ENCODE results near the gene ZDHHC5.
A peak's percentile ranks its signal among the peaks of the same experiment; 100 is the strongest.
"Not testable (repeated sequence)": the region's sequence is repeated elsewhere in the genome, so short reads cannot be mapped to it uniquely, and the experiment has no call there.

Gene ZDHHC5

DNA sequence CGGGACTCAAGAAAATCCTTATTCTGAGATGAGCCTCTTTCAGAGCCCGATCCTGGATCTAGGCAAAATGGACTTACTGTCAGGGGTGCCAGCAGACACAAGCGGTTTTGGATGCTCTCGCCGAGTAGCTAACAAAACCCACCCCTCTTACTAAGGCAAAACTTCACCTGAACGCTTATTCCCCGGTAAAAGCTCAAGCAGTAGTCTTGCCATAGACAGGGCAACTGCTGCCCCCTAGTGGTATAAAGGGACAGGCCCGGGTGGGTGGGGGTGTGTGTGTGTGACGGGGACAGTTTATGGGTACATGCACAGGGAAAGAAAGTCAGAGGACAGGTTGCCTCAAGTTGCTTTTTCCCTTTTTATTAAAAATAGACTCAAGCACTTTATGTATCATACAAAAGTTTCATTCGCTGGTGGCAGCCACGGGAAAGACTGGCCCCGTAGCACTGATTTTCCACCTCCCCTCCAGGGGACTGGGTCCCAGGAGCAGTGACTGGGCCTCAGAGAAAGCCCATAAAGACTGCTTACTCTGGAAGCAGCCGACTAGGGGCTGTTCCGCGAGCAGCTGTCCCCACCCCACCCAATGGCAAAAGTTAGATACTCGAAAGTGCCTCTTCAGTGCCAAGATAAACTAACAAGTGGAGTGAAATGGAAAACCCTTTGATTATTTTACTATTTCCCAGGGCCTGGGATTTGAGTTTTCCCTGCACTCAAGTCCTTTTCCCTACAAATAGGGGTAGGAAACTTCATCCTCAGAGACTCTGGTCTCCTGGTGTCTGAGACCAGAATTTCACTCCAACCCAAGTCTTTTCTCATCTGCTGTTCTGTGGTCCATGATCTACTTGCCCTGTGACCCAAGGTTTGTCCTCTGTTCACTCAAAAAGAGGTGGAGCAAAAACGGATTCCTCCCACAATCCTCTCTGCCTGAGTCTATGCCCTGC is 22.9 kb upstream of the ZDHHC5 start:
- peak; percentile 73 to 91 (median 80) for DNase-seq (ENCODE audit: low read depth in 4 of 4, low spot score in 1 of 4)

DNA sequence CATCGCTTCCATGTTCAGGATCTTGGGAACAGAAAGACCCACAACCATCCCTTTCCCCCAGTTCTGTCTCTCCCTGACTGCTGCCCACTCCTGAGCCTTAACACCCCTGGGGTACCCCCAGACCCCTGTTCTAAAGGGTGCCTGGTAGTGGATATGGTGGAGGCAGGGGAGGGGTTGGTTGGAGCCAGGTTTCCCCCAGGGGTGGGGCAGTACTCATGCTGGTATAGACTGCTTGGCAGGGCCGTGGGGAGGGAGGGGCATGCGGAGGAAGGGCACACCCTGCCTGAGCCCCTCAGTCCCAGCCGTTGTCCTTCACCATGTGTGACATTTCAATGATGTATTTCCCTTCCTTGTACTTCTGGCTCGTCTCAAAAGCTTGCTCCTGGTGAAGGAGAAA is 22.2 kb upstream of the ZDHHC5 start:
- DNase-seq (ENCODE audit: low read depth in 4 of 4, low spot score in 1 of 4) = no peak

DNA sequence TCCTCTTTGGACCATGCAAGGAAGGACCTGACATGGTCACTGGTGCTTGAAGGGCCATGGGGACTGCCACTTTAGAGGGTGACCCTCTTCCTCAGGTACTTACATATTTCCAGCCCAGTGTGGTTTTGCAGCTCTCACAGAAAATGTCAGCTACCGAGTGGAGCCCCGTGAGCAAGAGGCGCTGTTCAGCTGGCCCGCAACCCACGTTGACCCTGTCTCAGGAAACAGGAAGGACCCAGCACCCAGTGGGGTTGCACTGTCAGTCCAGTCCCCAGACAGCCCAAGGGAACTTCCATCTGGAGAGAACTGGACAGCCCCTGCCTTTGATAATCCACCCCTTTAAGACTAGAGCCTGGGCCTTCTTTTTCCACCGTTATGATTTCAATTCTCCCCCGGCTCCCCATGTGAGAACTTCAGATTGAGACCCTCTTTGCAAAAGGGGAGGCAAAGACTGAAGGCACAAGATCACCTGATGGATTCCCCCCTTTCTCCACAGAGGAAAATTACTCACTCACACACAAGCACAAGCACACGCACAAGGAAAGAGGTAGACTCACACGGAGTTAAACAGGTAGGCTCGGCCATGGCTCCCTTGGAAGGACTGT is 21.6 kb upstream of the ZDHHC5 start:
- no peak for DNase-seq (ENCODE audit: low read depth in 4 of 4, low spot score in 1 of 4)

GRCh38 chr11:57646799-57647303 is 21.1 kb upstream of the ZDHHC5 start:
- no peak for DNase-seq (ENCODE audit: low read depth in 4 of 4, low spot score in 1 of 4)

- DNase-seq (ENCODE audit: low read depth in 4 of 4, low spot score in 1 of 4) = no peak
Measured at GRCh38 chr11:57647372-57647771, 20.5 kb upstream of the ZDHHC5 start.

- DNase-seq (ENCODE audit: low read depth in 4 of 4, low spot score in 1 of 4) = no peak
Measured at GRCh38 chr11:57647960-57648800, 19.7 kb upstream of the ZDHHC5 start.

DNA sequence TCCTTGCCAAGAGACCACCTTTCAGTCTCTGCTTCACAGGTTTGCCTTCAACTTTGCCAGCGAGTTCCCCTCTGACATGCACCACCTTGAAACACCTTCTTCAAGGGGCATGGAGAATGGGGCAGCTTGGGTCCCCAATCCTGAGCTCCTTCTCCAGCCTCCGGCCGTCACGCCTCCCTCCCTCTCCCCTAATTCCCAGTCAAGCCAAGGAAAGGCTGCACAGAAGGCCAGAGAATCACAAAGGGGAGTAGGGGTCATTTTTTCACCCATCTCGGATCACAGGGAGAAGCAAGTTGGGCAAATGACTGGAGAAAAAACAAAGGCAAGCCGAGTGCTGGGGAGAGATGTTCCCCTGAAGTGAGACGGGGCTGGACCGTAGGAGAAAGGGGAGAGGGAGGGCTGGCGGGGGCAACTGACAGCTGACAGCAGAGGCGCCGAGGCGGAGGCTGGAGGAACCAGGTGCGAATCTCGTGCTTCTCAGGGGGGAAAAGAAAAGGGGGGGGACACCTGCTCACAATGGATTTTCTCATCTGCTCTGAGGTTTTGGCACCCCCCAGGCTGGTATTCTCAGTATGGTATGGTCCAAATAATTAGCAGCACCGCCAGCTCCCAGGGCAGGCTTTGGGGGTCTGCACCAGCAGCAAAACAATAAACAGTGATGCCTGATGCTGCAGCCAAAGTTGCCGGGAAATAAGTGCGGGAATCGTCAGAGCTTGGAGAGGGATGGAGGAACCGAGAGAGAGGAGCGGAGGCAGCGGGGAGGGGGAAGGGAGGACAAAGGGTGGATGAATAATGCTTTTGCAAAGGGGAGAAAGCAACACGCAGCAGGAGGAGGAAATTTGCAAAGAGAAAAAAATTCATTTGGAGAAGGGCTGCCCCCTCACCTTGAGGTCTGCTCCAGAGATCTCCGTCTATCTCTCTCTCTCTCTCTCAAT is 18.8 kb upstream of the ZDHHC5 start:
- no peak for DNase-seq (ENCODE audit: low read depth in 4 of 4, low spot score in 1 of 4)

DNA sequence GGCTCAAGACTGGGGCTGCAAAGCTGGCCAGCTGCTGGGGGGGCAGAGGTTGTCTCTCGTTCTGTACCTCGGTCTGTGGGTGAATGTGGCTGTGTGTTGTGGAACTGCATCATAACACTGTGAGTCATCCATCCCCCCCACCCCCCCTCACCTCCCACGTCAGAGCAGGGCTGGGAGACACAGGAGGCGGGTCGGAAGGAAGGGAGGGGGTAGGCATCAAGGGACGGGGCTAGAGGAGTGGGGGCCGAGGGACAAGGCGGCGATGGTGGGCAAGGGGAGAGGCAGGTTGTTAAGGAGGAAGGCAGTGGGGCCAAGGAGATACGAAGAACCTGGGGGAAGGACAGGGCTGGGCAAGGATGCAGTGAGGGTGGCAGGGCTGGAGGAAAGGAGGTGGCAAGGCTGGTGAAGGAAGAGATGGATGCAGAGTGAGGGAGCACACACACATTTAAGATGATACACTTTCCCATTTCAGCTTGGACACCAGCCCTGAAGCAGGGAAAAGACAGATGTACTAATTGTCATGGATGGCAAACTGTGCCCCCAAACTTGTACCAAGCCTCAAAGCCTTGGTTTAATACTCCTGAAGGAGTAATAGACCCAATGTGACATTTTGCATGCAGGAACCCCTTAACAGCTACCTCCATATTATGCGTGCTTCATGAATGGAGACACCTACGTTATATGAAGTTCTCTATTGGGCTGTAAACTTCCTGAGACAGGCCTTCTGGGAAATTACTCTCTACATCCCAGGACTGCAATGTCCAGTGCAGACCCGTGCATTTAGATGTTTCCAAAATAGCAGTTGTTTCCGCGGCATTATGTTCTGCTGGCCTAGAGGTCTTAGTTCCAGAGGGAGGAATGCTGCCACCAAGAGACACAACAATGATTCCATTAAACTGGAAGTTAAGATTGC is 17.8 kb upstream of the ZDHHC5 start, which contains the start of gene YPEL4:
Gene YPEL4 (minus strand): TSS at position 87 of the 913 bp plus-strand sequence. CDS start 2,805 bp downstream, outside the sequence.
- peak in 3 of 4 experiments; percentile 24 to 30 (median 26) for DNase-seq (ENCODE audit: low read depth in 4 of 4, low spot score in 1 of 4)

DNA sequence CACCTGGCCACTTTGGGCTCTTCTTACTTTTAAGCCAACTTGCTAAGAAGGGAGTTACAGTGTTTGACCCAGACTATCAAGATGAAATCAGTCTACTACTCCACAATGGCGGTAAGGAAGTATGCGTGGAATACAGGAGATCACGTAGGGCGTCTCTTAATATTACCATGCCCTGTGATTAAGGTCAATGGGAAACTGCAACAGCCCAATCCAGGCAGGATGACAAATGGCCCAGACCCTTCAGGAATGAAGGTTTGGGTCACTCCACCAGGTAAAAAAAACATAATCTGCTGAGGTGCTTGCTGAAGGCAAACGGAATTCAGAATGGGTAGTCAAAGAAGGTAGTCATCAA is 17.2 kb upstream of the ZDHHC5 start:
- no peak for DNase-seq (ENCODE audit: low read depth in 4 of 4, low spot score in 1 of 4)

- no peak for DNase-seq (ENCODE audit: low read depth in 4 of 4, low spot score in 1 of 4)
Measured at GRCh38 chr11:57651408-57651807, 16.5 kb upstream of the ZDHHC5 start.

- DNase-seq (ENCODE audit: low read depth in 4 of 4, low spot score in 1 of 4) = not testable (repeated sequence)
Measured at GRCh38 chr11:57652230-57652629, 15.7 kb upstream of the ZDHHC5 start.

DNA sequence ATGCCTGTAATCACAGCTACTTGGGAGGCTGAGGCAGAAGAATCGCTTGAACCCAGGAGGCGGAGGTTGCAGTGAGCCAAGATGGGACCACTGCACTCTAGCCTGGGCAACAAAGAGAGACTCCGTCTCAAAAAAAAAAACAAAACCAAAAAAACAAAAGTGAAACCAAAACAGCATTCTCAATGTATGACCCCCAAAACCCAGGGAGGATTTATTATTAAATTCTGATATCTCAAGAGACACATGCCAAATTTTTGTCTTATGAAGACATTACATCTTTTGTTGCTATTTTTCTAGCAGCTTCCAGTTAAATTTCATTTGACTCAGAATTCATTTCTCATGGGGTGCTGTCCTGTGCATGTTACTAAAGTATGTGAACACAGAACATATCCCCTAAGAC is 15.3 kb upstream of the ZDHHC5 start:
- no peak for DNase-seq (ENCODE audit: low read depth in 4 of 4, low spot score in 1 of 4)

DNA sequence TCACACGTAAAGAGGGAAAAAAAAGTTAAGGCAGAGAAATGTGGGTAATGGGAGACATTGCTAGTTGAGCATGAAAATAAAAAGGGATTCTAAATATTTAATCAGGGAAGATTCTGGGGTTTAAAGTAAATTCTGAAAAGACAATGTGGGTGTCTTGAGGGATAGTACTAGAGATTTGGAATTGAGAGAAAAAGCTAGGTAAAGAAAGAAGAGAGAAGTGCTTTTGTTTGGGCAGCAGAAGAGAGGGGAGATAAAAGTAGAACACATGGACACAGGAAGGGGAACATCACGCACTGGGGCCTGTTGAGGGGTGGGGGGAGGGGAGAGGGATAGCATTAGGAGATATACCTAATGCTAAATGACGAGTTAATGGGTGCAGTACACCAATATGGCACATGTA is 14.8 kb upstream of the ZDHHC5 start:
- DNase-seq (ENCODE audit: low read depth in 4 of 4, low spot score in 1 of 4) = no peak

GRCh38 chr11:57656885-57657193 is 11.1 kb upstream of the ZDHHC5 start:
- DNase-seq (ENCODE audit: low read depth in 4 of 4, low spot score in 1 of 4) = no peak

- peak; percentile 93 to 99 (median 98) for DNase-seq (ENCODE audit: low read depth in 4 of 4, low spot score in 1 of 4)
Measured at GRCh38 chr11:57657194-57658022, 10.5 kb upstream of the ZDHHC5 start, which contains the start of gene CLP1. Gene CLP1 (plus strand): TSS chr11:57657762. CDS start chr11:57659477, 1,715 bp downstream.

- no peak for DNase-seq (ENCODE audit: low read depth in 4 of 4, low spot score in 1 of 4)
Measured at GRCh38 chr11:57658023-57658361, 9.9 kb upstream of the ZDHHC5 start.

DNA sequence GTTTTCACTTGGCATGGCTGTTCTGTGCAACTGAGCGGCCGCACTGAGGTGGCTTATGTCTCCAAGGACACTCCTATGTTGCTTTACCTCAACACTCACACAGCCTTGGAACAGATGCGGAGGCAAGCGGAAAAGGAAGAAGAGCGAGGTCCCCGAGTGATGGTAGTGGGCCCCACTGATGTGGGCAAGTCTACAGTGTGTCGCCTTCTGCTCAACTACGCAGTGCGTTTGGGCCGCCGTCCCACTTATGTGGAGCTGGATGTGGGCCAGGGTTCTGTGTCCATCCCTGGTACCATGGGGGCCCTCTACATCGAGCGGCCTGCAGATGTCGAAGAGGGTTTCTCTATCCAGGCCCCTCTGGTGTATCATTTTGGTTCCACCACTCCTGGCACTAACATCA is 8.2 kb upstream of the ZDHHC5 start:
- DNase-seq (ENCODE audit: low read depth in 4 of 4, low spot score in 1 of 4) = no peak

DNA sequence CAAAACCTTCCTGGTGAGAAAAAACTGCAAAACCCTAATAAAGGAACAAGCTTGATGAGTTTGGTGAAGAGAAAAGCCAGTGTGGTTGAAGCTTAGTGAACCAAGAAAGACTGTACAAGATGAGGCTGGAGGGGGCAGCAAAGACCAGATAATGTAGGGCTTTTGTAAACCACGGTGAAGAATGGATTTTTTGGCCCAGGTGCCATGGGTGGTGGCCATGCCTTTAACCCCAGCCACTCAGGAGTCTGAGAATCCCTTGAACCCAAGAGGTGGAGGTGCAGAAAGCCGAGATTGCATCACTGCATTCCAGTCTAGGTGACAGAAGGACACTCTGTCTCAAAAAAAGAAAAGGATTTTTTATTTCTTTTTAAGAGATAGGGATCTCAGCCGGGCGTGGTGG is 5.0 kb upstream of the ZDHHC5 start:
- DNase-seq (ENCODE audit: low read depth in 4 of 4, low spot score in 1 of 4) = no peak

- DNase-seq (ENCODE audit: low read depth in 4 of 4, low spot score in 1 of 4) = no peak
Measured at GRCh38 chr11:57663975-57664374, 3.9 kb upstream of the ZDHHC5 start.
